CD14-positive monocyte (primary cell): ENCODE data around the gene ZAP70. TPM values are rescaled to one million over a fixed set of nuclear protein-coding genes. Genes with fewer than 3 reads are reported as not detected.

Source experiments
- DNase-seq, 3 donors: peaks; one replicate each; pipeline ENCODE4 v3.0.0-alpha.2; 2011 to 2022
- H2AFZ ChIP-seq: 2 replicates; pipeline ENCODE4 v1.6.0; 2012; ENCODE audit warnings: mild to moderate bottlenecking, low read depth, low read length, inconsistent platforms; ENCODE audit not compliant: insufficient read depth, poor library complexity, severe bottlenecking
- H3K27ac ChIP-seq, 2 donors: 1 replicate in 1 of 2; 2 replicates in 1 of 2; pipeline ENCODE4 v1.5.1; 2012 to 2013; ENCODE audit warnings: low read length in 2 of 2, control low read depth in 1 of 2, inconsistent platforms in 1 of 2, low read depth in 1 of 2, mild to moderate bottlenecking in 1 of 2
- H3K27me3 ChIP-seq, 2 donors: one replicate each; pipeline versions ENCODE4 v1.6.0 to v1.6.1; 2011 to 2013; ENCODE audit warnings: low read length in 2 of 2; ENCODE audit not compliant: control insufficient read depth in 2 of 2, insufficient read depth in 2 of 2
- H3K36me3 ChIP-seq, 2 donors: replicated peaks in 1 of 2; 1 replicate in 1 of 2; 2 replicates in 1 of 2; pipeline versions ENCODE4 v1.5.1 to v1.6.1; 2012 to 2013; ENCODE audit warnings: low read length in 2 of 2, control low read depth in 1 of 2, inconsistent platforms in 1 of 2, mild to moderate bottlenecking in 1 of 2; ENCODE audit not compliant: insufficient read depth in 2 of 2, control insufficient read depth in 1 of 2
- H3K4me1 ChIP-seq, 2 donors: 1 replicate in 1 of 2; 2 replicates in 1 of 2; pipeline versions ENCODE4 v1.5.1 to v1.6.1; 2012 to 2013; ENCODE audit warnings: low read length in 2 of 2, control low read depth in 1 of 2, inconsistent platforms in 1 of 2, mild to moderate bottlenecking in 1 of 2, moderate library complexity in 1 of 2; ENCODE audit not compliant: insufficient read depth in 2 of 2, control insufficient read depth in 1 of 2
- H3K4me2 ChIP-seq: replicated peaks from 2 replicates; pipeline ENCODE3; 2012; ENCODE audit warnings: low read length, moderate library complexity, mild to moderate bottlenecking; ENCODE audit not compliant: poor library complexity, severe bottlenecking; ENCODE audit errors: extremely low read depth
- H3K4me3 ChIP-seq, 3 experiments: fragments of 200-600 bp in 1 of 3; sonication (generic) in 1 of 3; replicated peaks in 1 of 3; 1 replicate in 2 of 3; 2 replicates in 1 of 3; pipeline ENCODE4 v1.5.1; 2011 to 2013; ENCODE audit warnings: low read length in 3 of 3, mild to moderate bottlenecking in 3 of 3, control low read depth in 2 of 3, low read depth in 2 of 3, inconsistent platforms in 1 of 3, moderate library complexity in 1 of 3
- H3K79me2 ChIP-seq: 2 replicates; pipeline ENCODE4 v1.6.0; 2012; ENCODE audit warnings: mild to moderate bottlenecking, control low read depth, inconsistent platforms, low read length, moderate library complexity; ENCODE audit not compliant: insufficient read depth
- H3K9ac ChIP-seq: 2 replicates; pipeline ENCODE4 v1.6.0; 2017; ENCODE audit warnings: low read length, mild to moderate bottlenecking; ENCODE audit not compliant: insufficient read depth, poor library complexity, severe bottlenecking
- H3K9me3 ChIP-seq, 2 donors: replicated peaks in 1 of 2; 1 replicate in 1 of 2; 2 replicates in 1 of 2; pipeline versions ENCODE4 v1.5.1 to v1.6.1; 2012 to 2013; ENCODE audit warnings: low read length in 2 of 2, control low read depth in 1 of 2; ENCODE audit not compliant: control insufficient read depth in 1 of 2, insufficient read depth in 1 of 2
- H4K20me1 ChIP-seq: 2 replicates; pipeline ENCODE4 v1.6.0; 2012; ENCODE audit warnings: mild to moderate bottlenecking, low read length, control low read depth, moderate library complexity; ENCODE audit not compliant: insufficient read depth
- H3K27ac Mint-ChIP-seq, 7 donors: one replicate each; pipeline ENCODE4 v1.8.0; 2020; ENCODE audit warnings: mild to moderate bottlenecking in 7 of 7, mixed read lengths in 7 of 7, moderate library complexity in 6 of 7, inconsistent platforms in 2 of 7
- H3K27me3 Mint-ChIP-seq, 3 donors: one replicate each; pipeline ENCODE4 v1.8.0; 2021 to 2022; ENCODE audit warnings: low read depth in 3 of 3, mild to moderate bottlenecking in 3 of 3, mixed read lengths in 3 of 3, moderate library complexity in 3 of 3, inconsistent platforms in 1 of 3
- H3K36me3 Mint-ChIP-seq, 2 donors: one replicate each; pipeline ENCODE4 v1.8.0; 2020; ENCODE audit warnings: mixed read lengths in 2 of 2, inconsistent platforms in 1 of 2, mild to moderate bottlenecking in 1 of 2
- H3K4me1 Mint-ChIP-seq: one replicate; pipeline ENCODE4 v1.8.0; 2020; ENCODE audit warnings: mild to moderate bottlenecking, mixed read lengths
- H3K4me3 Mint-ChIP-seq, 2 donors: one replicate each; pipeline ENCODE4 v1.8.0; 2020; ENCODE audit warnings: mild to moderate bottlenecking in 2 of 2, mixed read lengths in 2 of 2, moderate library complexity in 1 of 2
- H3K9me3 Mint-ChIP-seq, 7 donors: one replicate each; pipeline ENCODE4 v1.8.0; 2020 to 2022; ENCODE audit warnings: mixed read lengths in 7 of 7, mild to moderate bottlenecking in 6 of 7, moderate library complexity in 6 of 7, inconsistent platforms in 2 of 7
- CTCF ChIP-seq: fragments of 200-600 bp; IDR thresholded peaks from one replicate; pipeline ENCODE4 v1.8.0; 2022; ENCODE audit warnings: antibody characterized with exemption, mild to moderate bottlenecking
- WGBS: methylation state at CpG from one replicate; pipeline ENCODE4 v1.1.5; 2013; ENCODE audit warnings: missing lambda C conversion rate; ENCODE audit not compliant: insufficient coverage; 5-methylcytosine and 5-hydroxymethylcytosine counted together
- intact Hi-C, 2 donors: fragments of 100-400 bp; cut with micrococcal nuclease; formaldehyde crosslinking; loops; one replicate each; pipeline versions ENCODE4 v1.15.0 to v1.15.1; 2023
- polyA plus RNA-seq, 3 donors: library from polyadenylated mRNA; depleted of rRNA in 1 of 3; unstranded in 2 of 3; stranded (reverse) in 1 of 3; fragments of 300-500 nt in 2 of 3; fragments of >200 nt in 1 of 3; fragmentation: Illumina TruSeq in 2 of 3; gene quantifications; 1 replicate in 2 of 3; 2 replicates in 1 of 3; pipeline ENCODE4 v1.2.3, GENCODE V29; 2012 to 2021

ZAP70 gene
- polyA plus RNA-seq, 3 donors = 0.30 to 0.69 (median 0.38) TPM

- Histone ChIP-seq H4K20me1 (no peaks in the 10 kb centered on the region), H3K36me3 (peaks cover 3 to 10% of the 10 kb centered on the region in 2 donors)
- H3K36me3 Mint-ChIP-seq = peaks cover 12 to 14% of the 10 kb centered on the region in 2 donors
These were observed 26.5 kb downstream of the ZAP70 start for GRCh38 chr2:97739893-97740245.

GRCh38 chr2:97740590-97741182 lies 27.3 kb downstream of the ZAP70 start:
- no peaks in the 10 kb centered on the region for H3K9me3 ChIP-seq
- WGBS = 44% methylated on average over 17 of the region's 19 CpGs
- no peak overlapping the region for H2AFZ ChIP-seq
- peaks cover 7% of the 10 kb centered on the region in 2 donors for H3K4me1 ChIP-seq
- H3K9ac ChIP-seq = no peak overlapping the region
- peak; percentile 89 for TF ChIP-seq CTCF
- peaks cover 1 to 8% (median 5%) of the 10 kb centered on the region in 3 donors for H3K27me3 Mint-ChIP-seq
- no peak overlapping the region for H3K4me3 ChIP-seq
- H3K79me2 ChIP-seq = no peaks in the 10 kb centered on the region
- no peak overlapping the region for H3K4me3 Mint-ChIP-seq
- no peaks in the 10 kb centered on the region for H4K20me1 ChIP-seq
- H3K9me3 Mint-ChIP-seq = peaks cover 0 to 3% (median 0%) of the 10 kb centered on the region in 7 donors
- intact Hi-C loops = loop anchor here in 1 of 2 donors (10.0 kb wide), 1 partner anchor 644 kb away; no protein-coding TSS in a partner anchor
- no peak overlapping the region for H3K27ac ChIP-seq
- H3K4me2 ChIP-seq = no peak overlapping the region
- peaks cover 3 to 10% of the 10 kb centered on the region in 2 donors for H3K36me3 ChIP-seq
- H3K27ac Mint-ChIP-seq = no peak overlapping the region
- H3K36me3 Mint-ChIP-seq = peaks cover 12 to 14% of the 10 kb centered on the region in 2 donors
- H3K27me3 ChIP-seq = no peaks in the 10 kb centered on the region
- peak; percentile 27 to 44 (median 43) for DNase-seq
- peaks cover 20% of the 10 kb centered on the region for H3K4me1 Mint-ChIP-seq

More at GRCh38 chr2:97739893-97740245, 26.5 kb downstream of the ZAP70 start:
- Histone ChIP-seq H3K9ac (no peak overlapping the region), H3K4me2 (no peak overlapping the region), H3K27me3 (no peaks in the 10 kb centered on the region), H3K4me3 (no peak overlapping the region), H3K27ac (no peak overlapping the region), H3K4me1 (peaks cover 7% of the 10 kb centered on the region in 2 donors), H2AFZ (no peak overlapping the region), H3K9me3 (no peaks in the 10 kb centered on the region), H3K79me2 (no peaks in the 10 kb centered on the region)
- no CpG with 5 or more reads among the region's 5 CpGs for WGBS
- Mint-ChIP-seq H3K9me3 (peaks cover 0 to 3% (median 0%) of the 10 kb centered on the region in 7 donors), H3K4me3 (no peak overlapping the region), H3K27ac (no peak overlapping the region), H3K27me3 (peaks cover 1 to 8% (median 5%) of the 10 kb centered on the region in 3 donors), H3K4me1 (peaks cover 17% of the 10 kb centered on the region)
- no peak for DNase-seq
- no peak for TF ChIP-seq CTCF
- intact Hi-C loops = loop anchor here in 1 of 2 donors (10.0 kb wide), 1 partner anchor 645 kb away; no protein-coding TSS in a partner anchor
